ENCODE results near the gene GRID2. TPM values are rescaled to one million over a fixed set of nuclear protein-coding genes. Genes with fewer than 3 reads are reported as not detected.

Gene GRID2
- total and polyA plus RNA-seq, 2 of the 13 experiments (the other 11 are each of a cell fraction or from before 2014, with no cell fraction given): not detected

GRCh38 chr4:93814722-93815121, 1511.0 kb downstream of the GRID2 start:
- BruUV-seq (replicated peaks): no TSS peak
- Histone ChIP-seq H2AFZ (ENCODE audit: low read length) (no peak overlapping the region), H3K36me3 (replicated peaks in 1 of 2; ENCODE audit: control insufficient read depth in 1 of 2, insufficient read depth in 2 of 2, low read length in 2 of 2) (no peaks in the 10 kb centered on the region), H3K9me3 (ENCODE audit: low read length) (no peaks in the 10 kb centered on the region), H3K9ac (ENCODE audit: insufficient read depth, low read depth, low read length) (no peak overlapping the region), H3K4me1 (ENCODE audit: insufficient read depth, low read length) (no peaks in the 10 kb centered on the region), H3K27ac (ENCODE audit: extremely low read length, insufficient read depth, low read length) (no peak overlapping the region), H3K4me3 (replicated peaks in 1 of 3; ENCODE audit: insufficient read depth in 1 of 3, low read depth in 2 of 3, low read length in 3 of 3) (no peak overlapping the region), H3K4me2 (ENCODE audit: low read depth, low read length) (no peak overlapping the region), H4K20me1 (ENCODE audit: insufficient read depth, low read length) (no peaks in the 10 kb centered on the region), H3K27me3 (ENCODE audit: control insufficient read depth in 1 of 2, insufficient read depth in 2 of 2, low read length in 2 of 2) (no peaks in the 10 kb centered on the region), H3K79me2 (ENCODE audit: insufficient read depth, low read length) (no peaks in the 10 kb centered on the region)
- FAIRE-seq (no peak), ATAC-seq (no peak), DNase-seq (ENCODE audit: low spot score) (no peak)
- ChIA-PET POLR2A (no interaction called here), CTCF (ENCODE audit: low intra/inter-chr PET ratio, low total read pairs) (no interaction called here)
- TF ChIP-seq ZFX (CRISPR knock-in tag; IDR thresholded peaks at IDR 0.05; ENCODE audit: low read depth): no peak
- in situ Hi-C loops (cut with HindIII; ENCODE audit: extremely low pct_ligation_motif_present, low pct_unique_long_range_greater_than_20kb) (no loop called here), intact Hi-C loops (cut with micrococcal nuclease; ENCODE audit: unreplicated experiment) (no loop called here)
- 4% methylated on average over 4 of the region's 4 CpGs for WGBS (ENCODE audit: low lambda C conversion rate)

Small RNAs within 50 kb of the gene (small RNA-seq; reads per million reads assigned to genes)
- gene RNA5SP164 (ENCODE audit: insufficient read depth in 2 of 3, insufficient read length in 3 of 3, low read depth in 2 of 3, low replicate concordance in 1 of 3): 0 reads per million in 3 experiments

Measured in HepG2 (cell line).